GM23338 (cell line): ENCODE data around the gene GPR37. TPM values are rescaled to one million over a fixed set of nuclear protein-coding genes. Genes with fewer than 3 reads are reported as not detected.

Experiments used
- ATAC-seq: fragments of 200-7000 bp; cut with Tn5 transposase; 3 replicates; pipeline ENCODE4 v1.9.1; 2020
- DNase-seq: peaks from one replicate; pipeline ENCODE4 v3.0.0-alpha.2; 2015; ENCODE audit warnings: low spot score
- H2AFZ ChIP-seq: fragments of 200-600 bp; sonication (generic); 2 replicates; pipeline ENCODE4 v1.8.0; 2016; ENCODE audit warnings: antibody characterized with exemption, mild to moderate bottlenecking, moderate library complexity
- H3F3A ChIP-seq: fragments of 200-600 bp; sonication (generic); replicated peaks from 2 replicates; pipeline ENCODE4 v1.8.0; 2017; ENCODE audit warnings: antibody characterized with exemption, mixed run types, low read depth
- H3K27ac ChIP-seq: fragments of 200-600 bp; sonication (generic); 2 replicates; pipeline ENCODE4 v1.6.1; 2016; ENCODE audit warnings: low read depth
- H3K27me3 ChIP-seq: fragments of 200-600 bp; sonication (generic); 2 replicates; pipeline ENCODE4 v1.8.0; 2016; ENCODE audit warnings: mild to moderate bottlenecking, mixed run types, moderate library complexity; ENCODE audit not compliant: insufficient read depth
- H3K36me3 ChIP-seq: fragments of 200-600 bp; sonication (generic); 2 replicates; pipeline ENCODE4 v1.8.0; 2016; ENCODE audit warnings: mild to moderate bottlenecking; ENCODE audit not compliant: insufficient read depth
- H3K4me1 ChIP-seq: fragments of 200-600 bp; sonication (generic); 2 replicates; pipeline ENCODE4 v1.8.0; 2016; ENCODE audit warnings: mild to moderate bottlenecking, moderate library complexity; ENCODE audit not compliant: insufficient read depth
- H3K4me2 ChIP-seq: fragments of 200-600 bp; sonication (generic); 2 replicates; pipeline ENCODE4 v1.7.1; 2017; ENCODE audit warnings: mixed run types
- H3K4me3 ChIP-seq: fragments of 200-600 bp; sonication (generic); 2 replicates; pipeline ENCODE4 v1.6.1; 2016; ENCODE audit warnings: mixed run types
- H3K79me2 ChIP-seq: fragments of 200-600 bp; sonication (generic); replicated peaks from 2 replicates; pipeline ENCODE4 v1.8.0; 2017; ENCODE audit warnings: mild to moderate bottlenecking; ENCODE audit not compliant: insufficient read depth
- H3K9me2 ChIP-seq: fragments of 200-600 bp; sonication (generic); 2 replicates; pipeline ENCODE4 v1.8.0; 2017; ENCODE audit not compliant: insufficient read depth
- H4K20me1 ChIP-seq: fragments of 200-600 bp; sonication (generic); replicated peaks from 2 replicates; pipeline ENCODE4 v1.8.0; 2017; ENCODE audit warnings: mild to moderate bottlenecking; ENCODE audit not compliant: insufficient read depth
- H3K27ac Mint-ChIP-seq: 2 replicates; pipeline ENCODE4 v1.8.0; 2020; ENCODE audit warnings: inconsistent platforms, mild to moderate bottlenecking, moderate library complexity, mixed read lengths
- H3K27me3 Mint-ChIP-seq: 3 replicates; pipeline ENCODE4 v1.8.0; 2022; ENCODE audit warnings: low read depth, mild to moderate bottlenecking, moderate library complexity, mixed read lengths, inconsistent platforms; ENCODE audit not compliant: insufficient read depth, poor library complexity
- H3K36me3 Mint-ChIP-seq: 3 replicates; pipeline ENCODE4 v1.8.0; 2021; ENCODE audit warnings: low read depth, mild to moderate bottlenecking, inconsistent platforms, moderate library complexity, mixed read lengths
- H3K4me1 Mint-ChIP-seq: 3 replicates; pipeline ENCODE4 v1.8.0; 2020; ENCODE audit warnings: mild to moderate bottlenecking, inconsistent platforms, mixed read lengths
- H3K4me3 Mint-ChIP-seq: 3 replicates; pipeline ENCODE4 v1.8.0; 2021; ENCODE audit warnings: moderate library complexity, mild to moderate bottlenecking, inconsistent platforms, mixed read lengths
- H3K9me3 Mint-ChIP-seq: 3 replicates; pipeline ENCODE4 v1.8.0; 2020; ENCODE audit warnings: moderate library complexity, mild to moderate bottlenecking, inconsistent platforms, mixed read lengths
- CREB1 ChIP-seq: fragments of 250-450 bp; sonication (Bioruptor Pico); IDR thresholded peaks from 2 replicates; pipeline ENCODE4 v1.5.0; 2020; ENCODE audit warnings: low read depth, mild to moderate bottlenecking, moderate library complexity
- EZH2 ChIP-seq: fragments of 200-600 bp; sonication (generic); IDR thresholded peaks from one replicate; pipeline ENCODE4 v1.8.0; 2017; ENCODE audit warnings: antibody characterized with exemption, mild to moderate bottlenecking, low read depth; ENCODE audit not compliant: unreplicated experiment
- EZH2phosphoT487 ChIP-seq: fragments of 200-600 bp; sonication (generic); IDR thresholded peaks from one replicate; pipeline ENCODE4 v1.8.1; 2018; ENCODE audit warnings: antibody characterized with exemption; ENCODE audit not compliant: unreplicated experiment
- JUNB ChIP-seq: IDR thresholded peaks from one replicate; pipeline ENCODE4 v1.6.1; 2016; ENCODE audit warnings: antibody characterized with exemption; ENCODE audit not compliant: unreplicated experiment
- POLR2AphosphoS5 ChIP-seq: IDR thresholded peaks from 2 replicates; pipeline ENCODE4 v1.6.1; 2016; ENCODE audit warnings: antibody characterized with exemption, low read depth
- STAT1 ChIP-seq: IDR thresholded peaks from one replicate; pipeline ENCODE4 v1.6.1; 2016; ENCODE audit warnings: antibody characterized with exemption; ENCODE audit not compliant: unreplicated experiment
- ZNF114 ChIP-seq: fragments of 250-450 bp; sonication (Bioruptor Pico); IDR thresholded peaks from 2 replicates; pipeline ENCODE4 v1.5.0; 2020; ENCODE audit warnings: mild to moderate bottlenecking, moderate library complexity
- ZNF331 ChIP-seq: fragments of 250-450 bp; sonication (Bioruptor Pico); IDR thresholded peaks from 2 replicates; pipeline ENCODE4 v1.5.0; 2020; ENCODE audit warnings: low read depth, mild to moderate bottlenecking, moderate library complexity
- polyA plus RNA-seq: library from polyadenylated mRNA; unstranded; fragments of >200 nt; fragmentation: Nextera tagmentation; extraction: Ambion mirVana; gene quantifications from 2 replicates; pipeline ENCODE4 v1.2.1, GENCODE V29; 2016
- total RNA-seq: library from RNA; depleted of rRNA; stranded (reverse); fragments of >200 nt; shearing (Covaris generic); gene quantifications from 2 replicates; pipeline ENCODE4 v1.2.3, GENCODE V29; 2014
- TF ChIP-seq, protein P1 (sequence below): IDR thresholded peaks from 2 replicates; pipeline ENCODE4 v1.6.1; 2016; ENCODE audit warnings: antibody characterized with exemption
- TF ChIP-seq, protein P2 (sequence below): IDR thresholded peaks from one replicate; pipeline ENCODE4 v1.6.1; 2018; ENCODE audit warnings: antibody characterized with exemption; ENCODE audit not compliant: unreplicated experiment
- TF ChIP-seq, protein P3 (sequence below), 2 experiments: fragments of 200-600 bp in 1 of 2; sonication (generic) in 1 of 2; conservative IDR thresholded peaks; 2 replicates each; pipeline versions ENCODE4 v1.5.1 to v1.6.1; 2016 to 2017; ENCODE audit warnings: antibody characterized with exemption in 2 of 2, low read depth in 2 of 2, mild to moderate bottlenecking in 2 of 2, moderate library complexity in 1 of 2

Gene GPR37
- total and polyA plus RNA-seq, 2 experiments from 2014 or later, result 3.9 to 8.5 TPM

DNA sequence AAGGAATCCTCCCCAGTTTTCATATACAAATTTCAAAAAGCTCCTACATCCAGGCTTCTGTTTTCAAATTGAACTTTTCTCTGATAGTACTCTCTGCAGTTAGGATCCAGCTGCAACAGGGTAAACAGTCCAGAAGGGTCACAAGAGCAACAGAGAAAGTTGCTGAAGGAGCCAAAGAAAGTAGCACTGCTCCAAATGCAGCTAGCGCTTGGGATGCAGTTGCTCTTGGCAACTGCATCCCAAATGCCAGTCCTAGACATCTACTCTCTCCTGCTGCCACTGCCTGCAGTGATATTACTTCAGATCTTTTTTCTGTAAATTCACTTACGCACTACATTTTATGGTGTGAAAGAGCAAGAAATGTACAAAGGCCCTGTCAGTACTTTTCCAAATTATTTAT, 14.6 kb downstream of the GPR37 start (continued):
- TF ChIP-seq EZH2phosphoT487, result no peak
- no peak for TF ChIP-seq ZNF114 (CRISPR knock-in tag)
- TF ChIP-seq, protein P1, sequence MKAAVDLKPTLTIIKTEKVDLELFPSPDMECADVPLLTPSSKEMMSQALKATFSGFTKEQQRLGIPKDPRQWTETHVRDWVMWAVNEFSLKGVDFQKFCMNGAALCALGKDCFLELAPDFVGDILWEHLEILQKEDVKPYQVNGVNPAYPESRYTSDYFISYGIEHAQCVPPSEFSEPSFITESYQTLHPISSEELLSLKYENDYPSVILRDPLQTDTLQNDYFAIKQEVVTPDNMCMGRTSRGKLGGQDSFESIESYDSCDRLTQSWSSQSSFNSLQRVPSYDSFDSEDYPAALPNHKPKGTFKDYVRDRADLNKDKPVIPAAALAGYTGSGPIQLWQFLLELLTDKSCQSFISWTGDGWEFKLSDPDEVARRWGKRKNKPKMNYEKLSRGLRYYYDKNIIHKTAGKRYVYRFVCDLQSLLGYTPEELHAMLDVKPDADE, result no peak
- no peak for TF ChIP-seq JUNB
- no peak for TF ChIP-seq EZH2

DNA sequence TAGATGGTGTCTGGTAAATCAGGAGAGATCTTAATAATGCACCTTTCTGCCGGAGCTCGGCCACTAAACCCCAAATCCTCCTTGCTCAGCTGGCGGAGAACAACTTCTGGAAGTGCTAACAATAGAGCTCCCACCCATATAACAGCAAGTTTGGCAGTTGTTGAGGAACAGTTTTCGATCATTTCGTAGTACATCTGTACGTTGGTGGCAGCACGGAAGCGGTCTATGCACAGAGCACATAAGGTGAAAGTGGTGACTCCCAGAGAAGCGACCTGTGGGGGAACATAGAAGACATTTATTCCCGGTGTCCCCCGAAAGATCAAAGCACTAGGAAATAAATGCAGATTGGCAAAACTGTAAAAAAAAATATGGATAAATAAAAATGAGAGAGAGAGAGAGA, 18.5 kb downstream of the GPR37 start:
- TF ChIP-seq STAT1 (no peak), POLR2AphosphoS5 (no peak), ZNF331 (CRISPR knock-in tag) (no peak), EZH2 (no peak), EZH2phosphoT487 (no peak), CREB1 (CRISPR knock-in tag) (no peak)
- TF ChIP-seq, protein P2, sequence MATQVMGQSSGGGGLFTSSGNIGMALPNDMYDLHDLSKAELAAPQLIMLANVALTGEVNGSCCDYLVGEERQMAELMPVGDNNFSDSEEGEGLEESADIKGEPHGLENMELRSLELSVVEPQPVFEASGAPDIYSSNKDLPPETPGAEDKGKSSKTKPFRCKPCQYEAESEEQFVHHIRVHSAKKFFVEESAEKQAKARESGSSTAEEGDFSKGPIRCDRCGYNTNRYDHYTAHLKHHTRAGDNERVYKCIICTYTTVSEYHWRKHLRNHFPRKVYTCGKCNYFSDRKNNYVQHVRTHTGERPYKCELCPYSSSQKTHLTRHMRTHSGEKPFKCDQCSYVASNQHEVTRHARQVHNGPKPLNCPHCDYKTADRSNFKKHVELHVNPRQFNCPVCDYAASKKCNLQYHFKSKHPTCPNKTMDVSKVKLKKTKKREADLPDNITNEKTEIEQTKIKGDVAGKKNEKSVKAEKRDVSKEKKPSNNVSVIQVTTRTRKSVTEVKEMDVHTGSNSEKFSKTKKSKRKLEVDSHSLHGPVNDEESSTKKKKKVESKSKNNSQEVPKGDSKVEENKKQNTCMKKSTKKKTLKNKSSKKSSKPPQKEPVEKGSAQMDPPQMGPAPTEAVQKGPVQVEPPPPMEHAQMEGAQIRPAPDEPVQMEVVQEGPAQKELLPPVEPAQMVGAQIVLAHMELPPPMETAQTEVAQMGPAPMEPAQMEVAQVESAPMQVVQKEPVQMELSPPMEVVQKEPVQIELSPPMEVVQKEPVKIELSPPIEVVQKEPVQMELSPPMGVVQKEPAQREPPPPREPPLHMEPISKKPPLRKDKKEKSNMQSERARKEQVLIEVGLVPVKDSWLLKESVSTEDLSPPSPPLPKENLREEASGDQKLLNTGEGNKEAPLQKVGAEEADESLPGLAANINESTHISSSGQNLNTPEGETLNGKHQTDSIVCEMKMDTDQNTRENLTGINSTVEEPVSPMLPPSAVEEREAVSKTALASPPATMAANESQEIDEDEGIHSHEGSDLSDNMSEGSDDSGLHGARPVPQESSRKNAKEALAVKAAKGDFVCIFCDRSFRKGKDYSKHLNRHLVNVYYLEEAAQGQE, result no peak
- TF ChIP-seq, protein P3, sequence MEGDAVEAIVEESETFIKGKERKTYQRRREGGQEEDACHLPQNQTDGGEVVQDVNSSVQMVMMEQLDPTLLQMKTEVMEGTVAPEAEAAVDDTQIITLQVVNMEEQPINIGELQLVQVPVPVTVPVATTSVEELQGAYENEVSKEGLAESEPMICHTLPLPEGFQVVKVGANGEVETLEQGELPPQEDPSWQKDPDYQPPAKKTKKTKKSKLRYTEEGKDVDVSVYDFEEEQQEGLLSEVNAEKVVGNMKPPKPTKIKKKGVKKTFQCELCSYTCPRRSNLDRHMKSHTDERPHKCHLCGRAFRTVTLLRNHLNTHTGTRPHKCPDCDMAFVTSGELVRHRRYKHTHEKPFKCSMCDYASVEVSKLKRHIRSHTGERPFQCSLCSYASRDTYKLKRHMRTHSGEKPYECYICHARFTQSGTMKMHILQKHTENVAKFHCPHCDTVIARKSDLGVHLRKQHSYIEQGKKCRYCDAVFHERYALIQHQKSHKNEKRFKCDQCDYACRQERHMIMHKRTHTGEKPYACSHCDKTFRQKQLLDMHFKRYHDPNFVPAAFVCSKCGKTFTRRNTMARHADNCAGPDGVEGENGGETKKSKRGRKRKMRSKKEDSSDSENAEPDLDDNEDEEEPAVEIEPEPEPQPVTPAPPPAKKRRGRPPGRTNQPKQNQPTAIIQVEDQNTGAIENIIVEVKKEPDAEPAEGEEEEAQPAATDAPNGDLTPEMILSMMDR (conservative IDR thresholded peaks at IDR 0.05; ENCODE audit: low read depth in 2 of 2), result no peak
- TF ChIP-seq, protein P1, result no peak
- Mint-ChIP-seq H3K36me3 (no peaks in the 10 kb centered on the region), H3K27ac (no peak overlapping the region), H3K9me3 (no peaks in the 10 kb centered on the region), H3K27me3 (no peaks in the 10 kb centered on the region), H3K4me3 (no peak overlapping the region), H3K4me1 (peaks cover 9% of the 10 kb centered on the region)
- Histone ChIP-seq H3K79me2 (no peaks in the 10 kb centered on the region), H2AFZ (no peak overlapping the region), H3K4me1 (peaks cover 15% of the 10 kb centered on the region; the same call in 1 of the 2 replicates), H3F3A (no peaks in the 10 kb centered on the region), H4K20me1 (no peaks in the 10 kb centered on the region), H3K9me2 (no peaks in the 10 kb centered on the region), H3K4me3 (no peak overlapping the region), H3K36me3 (no peaks in the 10 kb centered on the region), H3K27me3 (no peaks in the 10 kb centered on the region), H3K4me2 (no peak overlapping the region), H3K27ac (no peak overlapping the region)
- ATAC-seq (no peak), DNase-seq (no peak)
